ENCODE results near the gene LTBP1.

LTBP1 gene

GRCh38 chr2:33184041-33184440 lies 237.3 kb downstream of the LTBP1 start:
- no peaks in the 10 kb centered on the region for H3K36me3 Mint-ChIP-seq (ENCODE audit: low read depth)
- H3K27ac Mint-ChIP-seq = no peak overlapping the region
- H3K9me3 Mint-ChIP-seq = no peaks in the 10 kb centered on the region
- intact Hi-C loops (cut with micrococcal nuclease) = no loop called here
- H3K27me3 Mint-ChIP-seq = no peaks in the 10 kb centered on the region
- H3K4me3 Mint-ChIP-seq = no peak overlapping the region
- H3K4me1 Mint-ChIP-seq (ENCODE audit: low read depth) = no peaks in the 10 kb centered on the region

- H3K27ac Mint-ChIP-seq = no peak overlapping the region
- intact Hi-C loops (cut with micrococcal nuclease) = no loop called here
- no peaks in the 10 kb centered on the region for H3K9me3 Mint-ChIP-seq
- H3K4me3 Mint-ChIP-seq = no peak overlapping the region
- H3K27me3 Mint-ChIP-seq = peaks cover 2% of the 10 kb centered on the region
- H3K4me1 Mint-ChIP-seq (ENCODE audit: low read depth) = no peaks in the 10 kb centered on the region
- no peaks in the 10 kb centered on the region for H3K36me3 Mint-ChIP-seq (ENCODE audit: low read depth)
Observed at GRCh38 chr2:33186937-33187336, 240.2 kb downstream of the LTBP1 start.

- Mint-ChIP-seq H3K27ac (no peak overlapping the region), H3K4me1 (ENCODE audit: low read depth) (no peaks in the 10 kb centered on the region), H3K9me3 (no peaks in the 10 kb centered on the region), H3K36me3 (ENCODE audit: low read depth) (no peaks in the 10 kb centered on the region), H3K27me3 (peaks cover 2% of the 10 kb centered on the region), H3K4me3 (no peak overlapping the region)
- intact Hi-C loops (cut with micrococcal nuclease) = no loop called here
Observed at GRCh38 chr2:33188799-33189198, 242.0 kb downstream of the LTBP1 start.

- Mint-ChIP-seq H3K36me3 (ENCODE audit: low read depth) (no peaks in the 10 kb centered on the region), H3K27me3 (peaks cover 2% of the 10 kb centered on the region), H3K4me3 (no peak overlapping the region), H3K9me3 (no peaks in the 10 kb centered on the region), H3K27ac (no peak overlapping the region), H3K4me1 (ENCODE audit: low read depth) (no peaks in the 10 kb centered on the region)
- intact Hi-C loops (cut with micrococcal nuclease) = no loop called here
Observed at GRCh38 chr2:33190393-33190937, 243.7 kb downstream of the LTBP1 start.

- intact Hi-C loops (cut with micrococcal nuclease) = no loop called here
- Mint-ChIP-seq H3K4me1 (ENCODE audit: low read depth) (no peaks in the 10 kb centered on the region), H3K4me3 (no peak overlapping the region), H3K36me3 (ENCODE audit: low read depth) (no peaks in the 10 kb centered on the region), H3K27ac (no peak overlapping the region), H3K27me3 (peaks cover 2% of the 10 kb centered on the region), H3K9me3 (no peaks in the 10 kb centered on the region)
Observed at GRCh38 chr2:33195891-33196290, 249.1 kb downstream of the LTBP1 start.

- Mint-ChIP-seq H3K4me3 (no peak overlapping the region), H3K27me3 (peaks cover 2% of the 10 kb centered on the region), H3K9me3 (no peaks in the 10 kb centered on the region), H3K27ac (no peak overlapping the region), H3K4me1 (ENCODE audit: low read depth) (no peaks in the 10 kb centered on the region), H3K36me3 (ENCODE audit: low read depth) (no peaks in the 10 kb centered on the region)
- intact Hi-C loops (cut with micrococcal nuclease) = no loop called here
Observed at GRCh38 chr2:33196700-33197099, 249.9 kb downstream of the LTBP1 start.

- no peaks in the 10 kb centered on the region for H3K9me3 Mint-ChIP-seq
- no peak overlapping the region for H3K27ac Mint-ChIP-seq
- no peak overlapping the region for H3K4me3 Mint-ChIP-seq
- no peaks in the 10 kb centered on the region for H3K27me3 Mint-ChIP-seq
- no peaks in the 10 kb centered on the region for H3K4me1 Mint-ChIP-seq (ENCODE audit: low read depth)
- no peaks in the 10 kb centered on the region for H3K36me3 Mint-ChIP-seq (ENCODE audit: low read depth)
- intact Hi-C loops (cut with micrococcal nuclease) = no loop called here
Observed at GRCh38 chr2:33197198-33197938, 250.6 kb downstream of the LTBP1 start.

- Mint-ChIP-seq H3K27ac (no peak overlapping the region), H3K9me3 (no peaks in the 10 kb centered on the region), H3K4me3 (no peak overlapping the region), H3K4me1 (ENCODE audit: low read depth) (no peaks in the 10 kb centered on the region), H3K27me3 (peaks cover 1% of the 10 kb centered on the region), H3K36me3 (ENCODE audit: low read depth) (no peaks in the 10 kb centered on the region)
- intact Hi-C loops (cut with micrococcal nuclease) = no loop called here
Observed at GRCh38 chr2:33202641-33203522, 256.1 kb downstream of the LTBP1 start.

GRCh38 chr2:33204945-33205344 lies 258.2 kb downstream of the LTBP1 start:
- no peaks in the 10 kb centered on the region for H3K36me3 Mint-ChIP-seq (ENCODE audit: low read depth)
- peaks cover 1% of the 10 kb centered on the region for H3K27me3 Mint-ChIP-seq
- no peaks in the 10 kb centered on the region for H3K4me1 Mint-ChIP-seq (ENCODE audit: low read depth)
- intact Hi-C loops (cut with micrococcal nuclease) = no loop called here
- no peak overlapping the region for H3K4me3 Mint-ChIP-seq
- no peaks in the 10 kb centered on the region for H3K9me3 Mint-ChIP-seq
- no peak overlapping the region for H3K27ac Mint-ChIP-seq

- Mint-ChIP-seq H3K9me3 (no peaks in the 10 kb centered on the region), H3K36me3 (ENCODE audit: low read depth) (no peaks in the 10 kb centered on the region), H3K27ac (no peak overlapping the region), H3K4me3 (no peak overlapping the region), H3K27me3 (peaks cover 1% of the 10 kb centered on the region), H3K4me1 (ENCODE audit: low read depth) (peaks cover 7% of the 10 kb centered on the region)
- intact Hi-C loops (cut with micrococcal nuclease) = no loop called here
Observed at GRCh38 chr2:33205693-33206434, 259.1 kb downstream of the LTBP1 start.

- Mint-ChIP-seq H3K9me3 (no peaks in the 10 kb centered on the region), H3K27ac (no peak overlapping the region), H3K4me1 (ENCODE audit: low read depth) (peaks cover 7% of the 10 kb centered on the region), H3K27me3 (peaks cover 1% of the 10 kb centered on the region), H3K36me3 (ENCODE audit: low read depth) (no peaks in the 10 kb centered on the region), H3K4me3 (no peak overlapping the region)
- intact Hi-C loops (cut with micrococcal nuclease) = no loop called here
Observed at GRCh38 chr2:33207151-33207740, 260.5 kb downstream of the LTBP1 start.

GRCh38 chr2:33208400-33208799 lies 261.6 kb downstream of the LTBP1 start:
- Mint-ChIP-seq H3K4me3 (no peak overlapping the region), H3K9me3 (no peaks in the 10 kb centered on the region), H3K36me3 (ENCODE audit: low read depth) (no peaks in the 10 kb centered on the region), H3K27ac (no peak overlapping the region), H3K4me1 (ENCODE audit: low read depth) (peaks cover 7% of the 10 kb centered on the region), H3K27me3 (peaks cover 1% of the 10 kb centered on the region)
- intact Hi-C loops (cut with micrococcal nuclease) = no loop called here

GRCh38 chr2:33209976-33210375 lies 263.2 kb downstream of the LTBP1 start:
- Mint-ChIP-seq H3K4me3 (no peak overlapping the region), H3K4me1 (ENCODE audit: low read depth) (peaks cover 7% of the 10 kb centered on the region), H3K9me3 (no peaks in the 10 kb centered on the region), H3K36me3 (ENCODE audit: low read depth) (no peaks in the 10 kb centered on the region), H3K27ac (no peak overlapping the region), H3K27me3 (peaks cover 1% of the 10 kb centered on the region)
- intact Hi-C loops (cut with micrococcal nuclease) = no loop called here

All from dendritic cell treated with granulocyte-macrophage colony-stimulating factor and Interleukin-4, amounts not matched to agents 40 ng/mL and 50 ng/mL, for 4 days (primary cell).